Endothelial cell (in vitro differentiated cells): ENCODE results near the gene PON3. TPM values are rescaled to one million over a fixed set of nuclear protein-coding genes. Genes with fewer than 3 reads are reported as not detected.

Experiments used
- DNase-seq: peaks from one replicate; pipeline ENCODE4 v3.0.0; 2021; ENCODE audit warnings: low spot score
- H3K27ac Mint-ChIP-seq: one replicate; pipeline ENCODE4 v1.8.0; 2021; ENCODE audit warnings: mixed read lengths, inconsistent platforms; ENCODE audit not compliant: unreplicated experiment
- H3K27me3 Mint-ChIP-seq: one replicate; pipeline ENCODE4 v1.8.0; 2021; ENCODE audit warnings: mild to moderate bottlenecking, moderate library complexity, mixed read lengths, inconsistent platforms; ENCODE audit not compliant: unreplicated experiment
- H3K36me3 Mint-ChIP-seq: one replicate; pipeline ENCODE4 v1.8.0; 2021; ENCODE audit warnings: mild to moderate bottlenecking, low read depth, mixed read lengths, inconsistent platforms; ENCODE audit not compliant: unreplicated experiment
- H3K4me1 Mint-ChIP-seq: one replicate; pipeline ENCODE4 v1.8.0; 2021; ENCODE audit warnings: mild to moderate bottlenecking, mixed read lengths, inconsistent platforms; ENCODE audit not compliant: unreplicated experiment
- H3K4me3 Mint-ChIP-seq: one replicate; pipeline ENCODE4 v1.8.0; 2021; ENCODE audit warnings: mild to moderate bottlenecking, mixed read lengths, inconsistent platforms; ENCODE audit not compliant: unreplicated experiment
- H3K9me3 Mint-ChIP-seq: one replicate; pipeline ENCODE4 v1.8.0; 2021; ENCODE audit warnings: mixed read lengths, inconsistent platforms; ENCODE audit not compliant: unreplicated experiment
- total RNA-seq: library from RNA; stranded (reverse); fragmentation: NEBNext Ultra II Directional; extraction: Animal tissue kit (Norgen Biotek cat#: 25700); gene quantifications from one replicate; pipeline ENCODE4 v1.2.1, GENCODE V29; 2021; ENCODE audit not compliant: unreplicated experiment
- TF ChIP-seq, protein P1 (sequence below): fragments of 200-600 bp; sonication (generic); IDR thresholded peaks from one replicate; pipeline ENCODE4 v1.5.0; 2021; ENCODE audit warnings: antibody characterized with exemption; ENCODE audit not compliant: unreplicated experiment

PON3 gene
- total RNA-seq, 1 donor from 2014 or later = 50.9 TPM

GRCh38 chr7:95405208-95405607 is 9.0 kb upstream of the PON3 start:
- Mint-ChIP-seq H3K27me3 (peaks cover 2% of the 10 kb centered on the region), H3K4me1 (peaks cover 32% of the 10 kb centered on the region), H3K27ac (no peak overlapping the region), H3K9me3 (no peaks in the 10 kb centered on the region), H3K36me3 (peaks cover 22% of the 10 kb centered on the region), H3K4me3 (no peak overlapping the region)
- DNase-seq = no peak
- TF ChIP-seq, protein P1, sequence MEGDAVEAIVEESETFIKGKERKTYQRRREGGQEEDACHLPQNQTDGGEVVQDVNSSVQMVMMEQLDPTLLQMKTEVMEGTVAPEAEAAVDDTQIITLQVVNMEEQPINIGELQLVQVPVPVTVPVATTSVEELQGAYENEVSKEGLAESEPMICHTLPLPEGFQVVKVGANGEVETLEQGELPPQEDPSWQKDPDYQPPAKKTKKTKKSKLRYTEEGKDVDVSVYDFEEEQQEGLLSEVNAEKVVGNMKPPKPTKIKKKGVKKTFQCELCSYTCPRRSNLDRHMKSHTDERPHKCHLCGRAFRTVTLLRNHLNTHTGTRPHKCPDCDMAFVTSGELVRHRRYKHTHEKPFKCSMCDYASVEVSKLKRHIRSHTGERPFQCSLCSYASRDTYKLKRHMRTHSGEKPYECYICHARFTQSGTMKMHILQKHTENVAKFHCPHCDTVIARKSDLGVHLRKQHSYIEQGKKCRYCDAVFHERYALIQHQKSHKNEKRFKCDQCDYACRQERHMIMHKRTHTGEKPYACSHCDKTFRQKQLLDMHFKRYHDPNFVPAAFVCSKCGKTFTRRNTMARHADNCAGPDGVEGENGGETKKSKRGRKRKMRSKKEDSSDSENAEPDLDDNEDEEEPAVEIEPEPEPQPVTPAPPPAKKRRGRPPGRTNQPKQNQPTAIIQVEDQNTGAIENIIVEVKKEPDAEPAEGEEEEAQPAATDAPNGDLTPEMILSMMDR = no peak

DNA sequence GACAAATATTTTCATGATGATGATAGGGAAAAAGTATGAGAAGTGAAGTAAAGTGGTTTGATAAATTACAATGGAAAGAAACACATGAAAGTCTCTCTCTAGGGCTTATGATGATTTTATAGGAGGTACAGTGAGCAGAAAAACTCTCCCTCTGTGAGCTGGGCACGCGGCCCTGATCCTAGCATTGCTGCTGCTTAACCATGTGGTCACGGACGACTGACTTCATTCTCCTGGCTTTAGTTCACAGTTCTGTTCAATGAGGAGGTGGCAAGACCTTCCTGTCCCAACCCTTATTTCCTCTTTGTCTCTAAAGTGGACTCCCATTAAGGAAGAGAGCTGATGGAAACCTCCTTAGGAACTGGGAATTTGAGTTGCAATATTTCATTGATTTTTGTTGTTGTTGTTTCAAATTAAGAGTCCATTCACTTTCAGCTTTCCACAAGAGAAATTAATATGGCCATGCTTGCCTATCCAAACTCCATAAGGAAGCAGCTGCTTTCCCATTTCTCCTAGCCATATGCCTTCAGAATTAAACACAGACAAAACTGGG is 8.2 kb upstream of the PON3 start:
- TF ChIP-seq, protein P1 = no peak
- no peak for DNase-seq
- Mint-ChIP-seq H3K27ac (peak overlapping the region; percentile 72), H3K9me3 (no peaks in the 10 kb centered on the region), H3K4me3 (no peak overlapping the region), H3K4me1 (peaks cover 37% of the 10 kb centered on the region), H3K27me3 (peaks cover 2% of the 10 kb centered on the region), H3K36me3 (peaks cover 17% of the 10 kb centered on the region)

DNA sequence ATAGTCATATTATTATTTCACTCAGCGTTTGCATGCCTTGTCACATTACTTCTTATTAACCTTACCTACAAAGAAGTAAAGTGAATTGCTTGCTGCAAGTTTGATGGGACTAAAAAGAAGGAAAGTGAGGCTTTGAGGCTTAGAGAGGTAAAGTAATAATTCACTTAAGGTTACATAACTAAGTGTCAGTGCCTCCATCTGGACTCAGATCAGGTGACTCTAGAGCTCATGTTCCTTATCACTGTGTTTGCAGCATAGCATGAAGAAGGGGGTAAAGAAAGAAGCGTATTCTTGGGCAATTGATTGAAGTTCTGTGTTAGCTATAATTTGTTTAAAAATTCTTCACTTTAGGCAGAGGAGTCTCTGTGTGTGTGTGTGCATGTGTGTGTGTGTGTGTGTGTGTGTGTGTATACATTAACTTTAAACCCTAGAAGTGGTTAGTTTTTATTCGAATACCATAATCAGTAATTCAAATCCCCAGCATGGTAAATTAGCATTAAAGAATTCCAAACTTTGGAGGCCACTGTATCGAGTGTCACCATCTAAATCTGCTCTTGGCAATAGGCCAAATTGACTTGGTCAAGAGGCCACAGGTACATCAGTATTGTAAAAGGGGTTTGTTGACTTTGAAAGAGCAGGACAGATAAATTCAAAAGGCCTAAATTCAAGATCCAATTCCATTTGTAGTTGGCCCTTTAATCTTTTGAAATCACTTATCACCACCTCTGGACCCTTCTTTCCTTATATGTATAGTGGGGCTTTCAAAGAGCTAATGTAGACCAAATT is 2.2 kb upstream of the PON3 start:
- Mint-ChIP-seq H3K27ac (no peak overlapping the region), H3K36me3 (peaks cover 1% of the 10 kb centered on the region), H3K4me3 (peak overlapping the region; percentile 72), H3K27me3 (peaks cover 6% of the 10 kb centered on the region), H3K4me1 (peaks cover 41% of the 10 kb centered on the region), H3K9me3 (no peaks in the 10 kb centered on the region)
- TF ChIP-seq, protein P1 = no peak
- DNase-seq = no peak

GRCh38 chr7:95397381-95397780 is 1.2 kb upstream of the PON3 start:
- Mint-ChIP-seq H3K27me3 (peaks cover 6% of the 10 kb centered on the region), H3K4me3 (peak overlapping the region; percentile 94), H3K9me3 (no peaks in the 10 kb centered on the region), H3K4me1 (peaks cover 44% of the 10 kb centered on the region), H3K27ac (peak overlapping the region; percentile 97), H3K36me3 (peaks cover 5% of the 10 kb centered on the region)
- DNase-seq = no peak
- TF ChIP-seq, protein P1 = no peak

DNA sequence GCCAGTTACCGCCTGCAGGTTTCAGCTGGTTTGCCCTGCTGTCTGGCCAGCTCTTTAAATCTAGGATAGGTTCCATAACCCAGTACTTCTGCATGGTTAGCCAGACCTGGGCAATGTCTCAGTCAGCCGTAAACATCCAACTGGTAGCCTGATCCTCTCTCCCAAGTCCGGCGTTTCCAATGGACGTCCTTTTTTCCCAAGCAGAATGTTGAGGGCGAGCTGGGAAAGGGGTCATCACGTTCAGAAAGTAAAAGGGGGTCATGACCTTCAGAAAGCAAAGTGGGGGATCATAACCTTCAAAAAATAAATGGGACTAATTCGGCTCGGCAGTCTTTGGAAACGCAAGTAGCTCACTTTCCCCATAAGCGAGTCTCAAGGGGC is 430 bp downstream of the PON3 start:
- Mint-ChIP-seq H3K27me3 (peaks cover 6% of the 10 kb centered on the region), H3K27ac (peak overlapping the region; percentile 82), H3K4me1 (peaks cover 44% of the 10 kb centered on the region), H3K36me3 (peaks cover 16% of the 10 kb centered on the region), H3K4me3 (peak overlapping the region; percentile 91), H3K9me3 (no peaks in the 10 kb centered on the region)
- no peak for DNase-seq
- TF ChIP-seq, protein P1 = no peak
